ENCODE measurements around the gene PIEZO2.

DNA sequence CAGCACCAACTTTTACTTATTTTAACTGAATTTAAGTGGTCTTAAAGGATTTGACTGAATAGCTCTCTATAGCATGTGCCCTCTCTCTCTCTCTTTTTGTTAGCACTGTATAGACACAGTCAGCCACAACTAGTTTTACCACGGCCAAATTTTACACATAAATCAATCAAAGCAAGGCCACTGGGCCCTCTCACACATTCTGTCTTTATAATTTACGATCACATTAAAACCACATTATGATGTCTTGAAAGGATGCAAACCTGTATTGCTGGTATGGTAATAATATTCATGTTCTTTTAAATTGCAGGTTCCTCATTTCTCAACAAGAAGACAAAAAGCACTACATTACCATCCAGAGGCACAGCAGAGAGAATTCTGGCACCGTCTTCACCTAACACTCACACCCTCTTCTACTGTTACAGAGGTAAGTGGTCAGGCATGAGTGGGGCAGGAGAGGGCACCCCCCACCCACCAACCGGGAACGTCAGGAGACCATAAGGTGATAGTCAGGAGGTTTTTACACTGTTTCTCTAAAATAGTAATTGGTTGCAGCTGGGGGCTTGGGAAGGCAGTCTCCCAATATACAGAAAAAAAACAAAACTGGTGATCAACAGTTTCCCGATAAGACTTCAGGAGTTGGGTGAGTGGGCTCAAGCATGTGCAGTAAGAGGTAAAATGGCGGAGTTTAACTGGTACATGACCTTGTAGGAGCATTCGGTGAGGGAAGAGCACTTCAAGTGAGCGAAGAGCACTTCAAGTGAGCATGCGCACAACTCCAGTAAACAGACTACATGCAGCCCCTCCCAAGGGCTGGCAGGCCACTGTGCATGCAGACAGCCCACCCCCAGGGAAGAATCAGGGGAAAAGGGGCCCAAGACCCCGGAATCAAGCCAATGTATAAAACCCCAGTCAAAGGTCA is 296.7 kb downstream of the PIEZO2 start:
- TF ChIP-seq CTCF (IDR thresholded peaks at IDR 0.05) (no peak), POLR2A (IDR thresholded peaks at IDR 0.05) (no peak)

All from esophagus squamous epithelium (tissue), 4 donors.